Measurements from ENCODE around the gene TMX1. TPM values are rescaled to one million over a fixed set of nuclear protein-coding genes. Genes with fewer than 3 reads are reported as not detected.

TMX1 gene
- total and polyA plus RNA-seq, 2 of the 8 experiments (the other 6 are each of a cell fraction or from before 2014, with no cell fraction given) = 26.6 to 84.0 TPM

- Histone ChIP-seq H2BK120ac (replicated peaks; ENCODE audit: low read depth, low read length) (no peak overlapping the region), H2AK5ac (ENCODE audit: low read depth, low read length) (no peak overlapping the region), H3K9me3 (ENCODE audit: insufficient read depth in 2 of 2, low read depth in 1 of 2, low read length in 1 of 2) (no peaks in the 10 kb centered on the region), H3K27me3 (replicated peaks in 1 of 4; ENCODE audit: control insufficient read depth in 3 of 4, extremely low read depth in 1 of 4, insufficient read depth in 3 of 4, low read length in 3 of 4) (no peaks in the 10 kb centered on the region), H2BK15ac (ENCODE audit: low read length) (no peak overlapping the region), H3K79me1 (ENCODE audit: low read depth, low read length) (no peaks in the 10 kb centered on the region), H3K4me3 (ENCODE audit: extremely low read depth in 1 of 4, insufficient read depth in 2 of 4, low read depth in 3 of 4, low read length in 4 of 4) (no peak overlapping the region), H3K9ac (replicated peaks in 1 of 4; ENCODE audit: extremely low read depth in 1 of 4, low read depth in 3 of 4, low read length in 3 of 4) (no peak overlapping the region), H3K18ac (ENCODE audit: extremely low read depth, low read length) (no peak overlapping the region), H4K5ac (ENCODE audit: insufficient read length, low read depth, low read length) (no peak overlapping the region), H2BK20ac (ENCODE audit: low read length) (no peak overlapping the region), H3K4me2 (ENCODE audit: insufficient read depth in 1 of 2, low read depth in 2 of 2, low read length in 2 of 2) (no peak overlapping the region), H3K4ac (replicated peaks; ENCODE audit: insufficient read length, low read depth, low read length) (no peak overlapping the region), H4K8ac (ENCODE audit: extremely low read depth, insufficient read depth, low read length) (no peak overlapping the region), H2AFZ (ENCODE audit: low read length) (no peak overlapping the region), H3K79me2 (ENCODE audit: control insufficient read depth in 1 of 2, insufficient read depth in 2 of 2, low read length in 2 of 2) (no peaks in the 10 kb centered on the region), H3K56ac (replicated peaks; ENCODE audit: insufficient read length, low read depth, low read length) (no peak overlapping the region), H4K91ac (replicated peaks; ENCODE audit: insufficient read length, low read length) (no peak overlapping the region), H3K14ac (ENCODE audit: insufficient read length) (no peak overlapping the region), H3K23me2 (ENCODE audit: low read depth, low read length) (0 out of 2 replicates have a peak, but pooled peaks cover 2% of the 10 kb centered on the region), H3K4me1 (replicated peaks in 1 of 4; ENCODE audit: control insufficient read depth in 3 of 4, insufficient read depth in 4 of 4, low read length in 3 of 4) (peaks cover 0 to 4% (median 0%) of the 10 kb centered on the region in 4 experiments; a peak in 1 of 7 replicates), H2BK12ac (ENCODE audit: low read depth, low read length) (no peak overlapping the region), H3K23ac (ENCODE audit: insufficient read length) (no peak overlapping the region), H4K20me1 (replicated peaks in 1 of 2; ENCODE audit: control insufficient read depth in 1 of 2, insufficient read depth in 2 of 2, low read length in 2 of 2) (no peaks in the 10 kb centered on the region), H3K36me3 (ENCODE audit: control insufficient read depth in 2 of 4, insufficient read depth in 4 of 4, low read length in 3 of 4) (peaks cover 0 to 5% (median 2%) of the 10 kb centered on the region in 4 experiments; a peak in 3 of 8 replicates), H3K27ac (ENCODE audit: low read depth, low read length) (no peak overlapping the region), H2BK5ac (ENCODE audit: low read depth, low read length) (no peak overlapping the region)
- WGBS, 2 experiments (ENCODE audit: extremely low coverage in 1 of 2, insufficient coverage in 1 of 2, insufficient read length in 1 of 2, insufficient replicate concordance in 2 of 2, low coverage in 1 of 2, low lambda C conversion rate in 2 of 2, missing lambda C conversion rate in 1 of 2) = 87% methylated on average over 4 of the region's 4 CpGs; no CpG with 5 or more reads in 1 of the 2 experiments
- ChIA-PET CTCF (ENCODE audit: partially characterized antibody) (interaction anchor here (2.6 kb wide), 1 partner anchor 489 kb away, joined by 9 read pairs; no protein-coding TSS in a partner anchor), POLR2A (ENCODE audit: partially characterized antibody) (no interaction called here)
- DNase-seq (ENCODE audit: low read depth in 1 of 2, low spot score in 2 of 2) = no peak
- FAIRE-seq = no peak
- TF ChIP-seq NRF1 (IDR thresholded peaks at IDR 0.05; ENCODE audit: low read depth, low read length) (no peak), SUZ12 (IDR thresholded peaks at IDR 0.05; ENCODE audit: low read length) (no peak), BRCA1 (IDR thresholded peaks at IDR 0.05; ENCODE audit: low read depth, low read length) (no peak), POLR2A (IDR thresholded peaks at IDR 0.05; ENCODE audit: control extremely low read depth in 1 of 2, low read depth in 2 of 2, low read length in 2 of 2) (no peak), EGR1 (IDR thresholded peaks at IDR 0.05; ENCODE audit: borderline replicate concordance, low read depth, low read length) (no peak), KDM1A (IDR thresholded peaks at IDR 0.05; ENCODE audit: borderline replicate concordance, low read length) (no peak), GABPA (IDR thresholded peaks at IDR 0.05; ENCODE audit: borderline replicate concordance, insufficient read depth, low read length) (no peak), PHF8 (conservative IDR thresholded peaks at IDR 0.05; ENCODE audit: low read depth, low read length) (no peak), FOSL1 (IDR thresholded peaks at IDR 0.05; ENCODE audit: insufficient read depth, low read depth, low read length) (no peak), MAX (IDR thresholded peaks at IDR 0.05) (no peak), CTCF (IDR thresholded peaks at IDR 0.05; ENCODE audit: control extremely low read depth in 1 of 3, insufficient read depth in 1 of 3, low read depth in 1 of 3, low read length in 3 of 3) (no peak)
These were observed 51.0 kb downstream of the TMX1 start for GRCh38 chr14:51291016-51291415.

All from H1 (cell line).